Epithelial cell of proximal tubule (primary cell): ENCODE results near the gene CASS4. TPM values are rescaled to one million over a fixed set of nuclear protein-coding genes. Genes with fewer than 3 reads are reported as not detected.
"Not testable (repeated sequence)": the region's sequence is repeated elsewhere in the genome, so short reads cannot be mapped to it uniquely, and the experiment has no call there.

Experiments
- DNase-seq: peaks from one replicate; pipeline ENCODE4 v3.0.0-alpha.2; 2011; ENCODE audit warnings: low read depth
- H3K4me3 ChIP-seq: 2 replicates; pipeline ENCODE4 v1.5.1; 2011; ENCODE audit warnings: low read depth, mild to moderate bottlenecking, low read length
- total RNA-seq: library from RNA; depleted of rRNA; stranded (reverse); fragments of >200 nt; gene quantifications from 2 replicates; pipeline ENCODE4 v1.2.3, GENCODE V29; 2015
- TF ChIP-seq, protein P1 (sequence below): conservative IDR thresholded peaks from 2 replicates; pipeline ENCODE4 v1.5.1; 2012; ENCODE audit warnings: low read depth, mild to moderate bottlenecking, low read length

The CASS4 gene
- total RNA-seq, 1 donor from 2014 or later: under 0.01 TPM

DNA sequence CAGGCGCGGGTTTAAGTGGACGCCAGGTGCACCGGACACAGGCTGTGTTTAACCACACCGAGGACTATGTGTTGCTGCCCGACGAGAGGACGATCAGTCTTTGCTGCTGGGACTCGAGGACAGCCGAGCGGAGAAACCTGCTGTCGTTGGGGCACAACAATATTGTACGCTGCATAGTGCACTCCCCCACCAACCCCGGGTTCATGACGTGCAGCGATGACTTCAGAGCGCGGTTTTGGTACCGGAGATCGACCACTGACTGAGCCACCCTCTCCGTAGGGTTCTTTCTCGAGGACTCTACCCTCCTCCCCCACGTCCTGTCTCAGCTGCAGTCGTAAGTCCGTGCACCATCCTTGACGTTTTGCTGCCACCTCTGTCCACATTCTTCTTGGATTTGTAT, 8.6 kb upstream of the CASS4 start:
- no peak overlapping the region for H3K4me3 ChIP-seq
- TF ChIP-seq, protein P1, sequence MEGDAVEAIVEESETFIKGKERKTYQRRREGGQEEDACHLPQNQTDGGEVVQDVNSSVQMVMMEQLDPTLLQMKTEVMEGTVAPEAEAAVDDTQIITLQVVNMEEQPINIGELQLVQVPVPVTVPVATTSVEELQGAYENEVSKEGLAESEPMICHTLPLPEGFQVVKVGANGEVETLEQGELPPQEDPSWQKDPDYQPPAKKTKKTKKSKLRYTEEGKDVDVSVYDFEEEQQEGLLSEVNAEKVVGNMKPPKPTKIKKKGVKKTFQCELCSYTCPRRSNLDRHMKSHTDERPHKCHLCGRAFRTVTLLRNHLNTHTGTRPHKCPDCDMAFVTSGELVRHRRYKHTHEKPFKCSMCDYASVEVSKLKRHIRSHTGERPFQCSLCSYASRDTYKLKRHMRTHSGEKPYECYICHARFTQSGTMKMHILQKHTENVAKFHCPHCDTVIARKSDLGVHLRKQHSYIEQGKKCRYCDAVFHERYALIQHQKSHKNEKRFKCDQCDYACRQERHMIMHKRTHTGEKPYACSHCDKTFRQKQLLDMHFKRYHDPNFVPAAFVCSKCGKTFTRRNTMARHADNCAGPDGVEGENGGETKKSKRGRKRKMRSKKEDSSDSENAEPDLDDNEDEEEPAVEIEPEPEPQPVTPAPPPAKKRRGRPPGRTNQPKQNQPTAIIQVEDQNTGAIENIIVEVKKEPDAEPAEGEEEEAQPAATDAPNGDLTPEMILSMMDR: no peak
- no peak for DNase-seq

DNA sequence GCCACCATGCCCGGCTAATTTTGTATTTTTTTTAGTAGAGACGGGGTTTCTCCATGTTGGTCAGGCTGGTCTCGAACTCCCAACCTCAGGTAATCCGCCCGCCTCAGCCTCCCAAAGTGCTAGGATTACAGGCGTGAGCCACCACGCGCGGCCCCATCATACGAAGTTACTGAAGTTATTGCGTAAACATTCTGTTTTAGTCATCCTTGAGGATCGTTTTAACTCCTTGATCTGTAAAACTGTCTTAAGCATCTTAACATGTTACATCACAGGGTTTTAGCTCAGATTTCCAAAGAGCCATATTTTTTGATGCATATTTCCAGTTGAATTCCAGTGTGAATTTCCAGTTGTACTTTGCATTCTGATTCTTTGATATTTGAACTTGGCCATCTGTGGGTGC, 6.7 kb upstream of the CASS4 start:
- DNase-seq, H3K4me3 ChIP-seq: not testable (repeated sequence)

DNA sequence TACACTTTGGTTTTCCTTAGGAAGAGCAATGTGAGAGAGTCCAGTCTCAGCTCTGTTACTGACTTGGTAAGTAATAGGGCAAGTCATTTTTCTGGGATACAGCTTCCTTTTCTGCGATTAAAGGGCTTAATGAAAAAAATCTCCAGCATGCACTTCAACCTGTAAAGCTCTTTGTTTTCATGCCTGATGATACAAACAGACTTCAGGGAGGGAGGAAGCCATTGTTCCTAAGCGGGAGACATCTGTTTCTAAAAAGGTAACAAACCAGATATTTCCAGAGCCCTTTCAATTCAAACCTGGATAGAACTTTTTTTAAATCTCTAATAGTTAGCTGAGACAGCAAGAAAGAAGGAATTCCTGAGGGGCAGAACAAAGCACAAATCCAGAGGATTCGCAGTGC, 5.2 kb upstream of the CASS4 start:
- TF ChIP-seq, protein P1: no peak
- H3K4me3 ChIP-seq: no peak overlapping the region
- no peak for DNase-seq

DNA sequence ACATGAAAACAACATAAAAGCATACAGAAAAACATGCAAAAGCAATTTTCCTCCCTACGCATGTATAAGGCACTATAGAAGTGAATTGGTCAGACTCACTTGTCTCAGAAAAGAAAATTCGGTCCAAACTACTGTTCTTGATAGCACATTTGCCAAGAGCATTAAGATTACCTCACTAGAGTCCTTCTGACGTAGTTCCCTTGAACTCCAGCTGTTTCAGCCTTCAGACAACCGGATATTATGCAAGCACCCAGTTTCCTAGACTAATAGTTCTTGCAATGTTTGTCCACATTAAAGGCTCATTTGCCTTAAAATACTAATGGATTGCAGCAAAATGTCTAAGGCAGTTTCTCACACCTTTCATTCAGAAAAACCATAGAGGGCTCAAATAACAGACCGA, 2.5 kb upstream of the CASS4 start:
- no peak overlapping the region for H3K4me3 ChIP-seq
- TF ChIP-seq, protein P1: no peak
- no peak for DNase-seq

DNA sequence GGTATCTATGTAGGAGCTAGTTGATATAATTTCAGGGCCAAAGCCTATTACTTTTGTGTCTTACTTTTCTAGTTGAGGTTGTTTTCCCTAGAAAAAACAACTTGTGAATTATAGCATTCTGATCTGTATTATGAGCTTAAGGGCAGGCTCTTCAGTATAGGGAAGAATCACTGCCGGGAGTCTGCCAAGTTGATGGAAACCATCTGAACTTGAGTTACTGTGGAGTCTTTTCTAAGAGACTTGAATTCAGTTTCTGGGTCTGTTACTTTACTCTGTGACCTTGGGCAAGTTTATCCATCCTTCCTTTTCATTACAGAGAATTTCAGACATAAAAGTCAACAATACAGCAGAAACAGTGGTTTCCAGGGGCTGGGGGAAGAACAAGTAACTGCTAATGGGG, 2.1 kb upstream of the CASS4 start:
- TF ChIP-seq, protein P1: no peak
- H3K4me3 ChIP-seq: no peak overlapping the region
- no peak for DNase-seq

DNA sequence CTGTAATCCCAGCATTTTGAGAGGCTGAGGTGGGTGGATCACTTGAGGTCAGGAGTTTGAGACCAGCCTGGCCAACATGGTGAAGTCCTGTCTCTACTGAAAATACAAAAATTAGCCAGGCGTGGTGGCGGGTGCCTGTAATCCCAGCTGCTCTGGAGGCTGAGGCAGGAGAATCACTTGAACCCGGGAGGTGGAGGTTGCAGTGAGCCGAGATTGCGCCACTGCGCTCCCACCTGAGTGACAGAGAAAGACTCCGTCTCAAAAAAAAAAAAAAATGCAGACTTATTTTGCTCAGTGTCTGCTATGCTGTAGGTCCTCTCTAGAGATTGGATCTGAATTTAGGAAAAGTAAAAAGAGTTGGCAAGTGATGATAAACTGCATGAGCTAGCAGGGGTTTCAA, 773 bp upstream of the CASS4 start:
- DNase-seq, H3K4me3 ChIP-seq: not testable (repeated sequence)

DNA sequence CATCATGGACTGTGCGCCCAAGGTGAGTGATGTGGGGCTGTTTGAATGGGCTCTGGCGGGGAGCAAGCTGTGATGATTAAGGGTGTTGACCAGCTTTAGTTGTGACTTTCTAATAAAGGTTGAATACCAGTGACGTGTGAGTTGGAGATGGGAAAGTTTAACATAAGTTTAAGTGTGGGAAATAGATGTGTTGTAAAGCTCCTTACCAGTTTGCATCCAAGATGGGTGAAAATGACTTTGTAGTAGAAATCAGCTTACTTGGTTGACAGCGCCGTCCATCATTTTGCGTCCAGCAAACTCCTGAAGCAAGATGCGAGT, 372 bp downstream of the CASS4 start:
- peak overlapping the region; percentile 41 for H3K4me3 ChIP-seq
- TF ChIP-seq, protein P1: no peak
- no peak for DNase-seq

DNA sequence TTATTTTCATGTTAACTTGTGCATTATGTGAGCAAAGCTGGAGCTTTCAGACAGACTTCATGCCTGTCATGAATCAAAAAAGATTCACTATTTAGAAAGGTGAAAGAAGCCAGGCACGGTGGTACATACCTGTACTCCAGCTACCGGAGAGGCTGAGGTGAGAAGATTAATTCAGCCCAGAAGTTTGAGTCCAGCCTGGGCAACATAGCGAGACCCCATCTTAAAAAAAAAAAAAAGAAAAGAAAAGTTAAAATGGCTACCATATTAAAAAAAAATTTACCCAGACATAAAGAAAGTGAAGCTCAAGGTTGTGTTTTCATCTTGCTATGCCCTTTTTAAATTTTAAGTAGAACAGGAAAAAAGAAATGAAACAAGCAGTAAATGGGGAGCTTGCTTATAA, 889 bp downstream of the CASS4 start:
- no peak for DNase-seq
- TF ChIP-seq, protein P1: no peak
- no peak overlapping the region for H3K4me3 ChIP-seq
